ENCODE measurements around the gene CYTH1. TPM values are rescaled to one million over a fixed set of nuclear protein-coding genes. Genes with fewer than 3 reads are reported as not detected.
"Not testable (repeated sequence)": the region's sequence is repeated elsewhere in the genome, so short reads cannot be mapped to it uniquely, and the experiment has no call there.

CYTH1 gene
- total RNA-seq, 1 experiment from 2014 or later, result 46.7 TPM

GRCh38 chr17:78780335-78780734, 1.7 kb downstream of the CYTH1 start:
- no peaks in the 10 kb centered on the region; the same call in 1 of the 2 replicates for H3K36me3 ChIP-seq (ENCODE audit: control insufficient read depth, insufficient read depth, low read length)
- no peaks in the 10 kb centered on the region for H3K9me3 ChIP-seq (ENCODE audit: control insufficient read depth, insufficient read depth, low read depth, low read length)
- in situ Hi-C loops (cut with HindIII; ENCODE audit: low pct_unique_long_range_greater_than_20kb, low sequenced_read_pairs), result no loop called here
- POLR2A ChIA-PET, result no interaction called here
- TF ChIP-seq SIN3A (IDR thresholded peaks at IDR 0.05; ENCODE audit: borderline replicate concordance, insufficient read depth, low read depth, low read length), result no peak
- TF ChIP-seq REST (IDR thresholded peaks at IDR 0.05; ENCODE audit: insufficient read depth in 1 of 2, low read depth in 2 of 2, low read length in 1 of 2), result no peak
- TF ChIP-seq POLR2AphosphoS5 (IDR thresholded peaks at IDR 0.05; ENCODE audit: low read depth, low read length), result no peak
- no peak for TF ChIP-seq CTCF (IDR thresholded peaks at IDR 0.05)
- no peak for TF ChIP-seq TCF7L2 (IDR thresholded peaks at IDR 0.05; ENCODE audit: low read depth, low read length)
- peak overlapping the region; percentile 47 to 65 for H3K4me3 ChIP-seq (ENCODE audit: low read depth in 2 of 2, low read length in 2 of 2)
- H3K27me3 ChIP-seq (ENCODE audit: control insufficient read depth, insufficient read depth, low read length), result no peaks in the 10 kb centered on the region
- no peak for ATAC-seq
- no peak for DNase-seq (ENCODE audit: low read depth, low spot score)
- no TSS peak for BruUV-seq (replicated peaks)
- intact Hi-C loops (cut with micrococcal nuclease; ENCODE audit: unreplicated experiment), result no loop called here
- H3K4me1 ChIP-seq (ENCODE audit: control insufficient read depth, insufficient read depth, low read length), result peaks cover 12% of the 10 kb centered on the region
- CTCF ChIA-PET, result no interaction called here
- peak overlapping the region; percentile 36 for H3K27ac ChIP-seq (ENCODE audit: low read length)

- DNase-seq (ENCODE audit: low read depth, low spot score) (no peak), ATAC-seq (no peak)
- Histone ChIP-seq H3K36me3 (ENCODE audit: control insufficient read depth, insufficient read depth, low read length) (no peaks in the 10 kb centered on the region; the same call in 1 of the 2 replicates), H3K9me3 (ENCODE audit: control insufficient read depth, insufficient read depth, low read depth, low read length) (no peaks in the 10 kb centered on the region), H3K27me3 (ENCODE audit: control insufficient read depth, insufficient read depth, low read length) (no peaks in the 10 kb centered on the region), H3K4me1 (ENCODE audit: control insufficient read depth, insufficient read depth, low read length) (peaks cover 13% of the 10 kb centered on the region), H3K27ac (ENCODE audit: low read length) (peak overlapping the region; percentile 36; the same call in 1 of the 2 replicates), H3K4me3 (ENCODE audit: low read depth in 2 of 2, low read length in 2 of 2) (peak overlapping the region in 1 of 2 experiments; percentile 47; a peak in 2 of 4 replicates)
- BruUV-seq (replicated peaks), result no TSS peak
- ChIA-PET CTCF (no interaction called here), POLR2A (no interaction called here)
- in situ Hi-C loops (cut with HindIII; ENCODE audit: low pct_unique_long_range_greater_than_20kb, low sequenced_read_pairs), result no loop called here
- intact Hi-C loops (cut with micrococcal nuclease; ENCODE audit: unreplicated experiment), result no loop called here
- no peak for TF ChIP-seq TCF7L2 (IDR thresholded peaks at IDR 0.05; ENCODE audit: low read depth, low read length)
- TF ChIP-seq POLR2AphosphoS5 (IDR thresholded peaks at IDR 0.05; ENCODE audit: low read depth, low read length), result no peak
- TF ChIP-seq SIN3A (IDR thresholded peaks at IDR 0.05; ENCODE audit: borderline replicate concordance, insufficient read depth, low read depth, low read length), result no peak
- no peak for TF ChIP-seq REST (IDR thresholded peaks at IDR 0.05; ENCODE audit: insufficient read depth in 1 of 2, low read depth in 2 of 2, low read length in 1 of 2)
- TF ChIP-seq CTCF (IDR thresholded peaks at IDR 0.05), result no peak
These were observed 2.2 kb downstream of the CYTH1 start for GRCh38 chr17:78779850-78780249.

- in situ Hi-C loops (cut with HindIII; ENCODE audit: low pct_unique_long_range_greater_than_20kb, low sequenced_read_pairs); POLR2A ChIA-PET; CTCF ChIA-PET; DNase-seq (ENCODE audit: low read depth, low spot score); H3K9me3 ChIP-seq (ENCODE audit: control insufficient read depth, insufficient read depth, low read depth, low read length); H3K27me3 ChIP-seq (ENCODE audit: control insufficient read depth, insufficient read depth, low read length); ATAC-seq; H3K4me3 ChIP-seq (ENCODE audit: low read depth in 2 of 2, low read length in 2 of 2); H3K36me3 ChIP-seq (ENCODE audit: control insufficient read depth, insufficient read depth, low read length); BruUV-seq (replicated peaks); intact Hi-C loops (cut with micrococcal nuclease; ENCODE audit: unreplicated experiment): not testable (repeated sequence)
- Histone ChIP-seq H3K4me1 (ENCODE audit: control insufficient read depth, insufficient read depth, low read length) (peaks cover 19% of the 10 kb centered on the region), H3K27ac (ENCODE audit: low read length) (peak overlapping the region; percentile 36; the same call in 1 of the 2 replicates)
These were observed 2.8 kb downstream of the CYTH1 start for GRCh38 chr17:78779286-78779651.
